ENCODE data around the gene LRSAM1. TPM values are rescaled to one million over a fixed set of nuclear protein-coding genes. Genes with fewer than 3 reads are reported as not detected.
A peak's percentile ranks its signal among the peaks of the same experiment; 100 is the strongest.

LRSAM1 gene
- total and polyA plus RNA-seq, 7 donors = 6.9 to 54.0 (median 17.9) TPM

- no peak for DNase-seq
- Histone ChIP-seq H3K4me3 (no peak overlapping the region), H3K36me3 (peaks cover 0 to 5% (median 0%) of the 10 kb centered on the region in 4 donors), H3K27me3 (no peaks in the 10 kb centered on the region), H3K27ac (peak overlapping the region in 3 of 4 donors; percentile 82 to 86 (median 82)), H3K9me3 (no peaks in the 10 kb centered on the region), H3K4me1 (peaks cover 0 to 72% (median 61%) of the 10 kb centered on the region in 4 donors)
- intact Hi-C loops (cut with DNase I) = no loop called here
- TF ChIP-seq POLR2AphosphoS5 (IDR thresholded peaks at IDR 0.05) (no peak), POLR2A (IDR thresholded peaks at IDR 0.05) (no peak), EP300 (IDR thresholded peaks at IDR 0.05) (no peak), CTCF (IDR thresholded peaks at IDR 0.05) (no peak)
- WGBS, 2 donors = 90 to 92% methylated on average over 4 of the region's 4 CpGs
These were observed 36.2 kb upstream of the LRSAM1 start for GRCh38 chr9:127415141-127415540.

- 75 to 89% methylated on average over 1 of the region's 1 CpG for WGBS, 2 donors
- no peak for DNase-seq
- Histone ChIP-seq H3K27ac (peak overlapping the region in 3 of 4 donors; percentile 82 to 86 (median 82)), H3K4me1 (peaks cover 0 to 74% (median 60%) of the 10 kb centered on the region in 4 donors), H3K36me3 (peaks cover 0 to 5% (median 0%) of the 10 kb centered on the region in 4 donors), H3K9me3 (no peaks in the 10 kb centered on the region), H3K4me3 (no peak overlapping the region), H3K27me3 (no peaks in the 10 kb centered on the region)
- TF ChIP-seq EP300 (IDR thresholded peaks at IDR 0.05) (peak in 3 of 4 donors; percentile 24 to 85 (median 83)), POLR2A (IDR thresholded peaks at IDR 0.05) (peak in 1 of 2 donors; percentile 6), CTCF (IDR thresholded peaks at IDR 0.05) (no peak), POLR2AphosphoS5 (IDR thresholded peaks at IDR 0.05) (peak; percentile 76 to 94 (median 92))
- intact Hi-C loops (cut with DNase I) = no loop called here
These were observed 35.7 kb upstream of the LRSAM1 start for GRCh38 chr9:127415657-127416056.

GRCh38 chr9:127417131-127418036 lies 33.9 kb upstream of the LRSAM1 start:
- Histone ChIP-seq H3K4me1 (peaks cover 0 to 76% (median 54%) of the 10 kb centered on the region in 4 donors), H3K36me3 (peaks cover 0 to under 1% (median 0%) of the 10 kb centered on the region in 4 donors), H3K9me3 (no peaks in the 10 kb centered on the region), H3K27me3 (no peaks in the 10 kb centered on the region), H3K27ac (peak overlapping the region in 3 of 4 donors; percentile 82 to 86 (median 82)), H3K4me3 (no peak overlapping the region)
- TF ChIP-seq POLR2AphosphoS5 (IDR thresholded peaks at IDR 0.05) = peak; percentile 76 to 90 (median 84)
- no peak for TF ChIP-seq POLR2A (IDR thresholded peaks at IDR 0.05)
- peak in 3 of 4 donors; percentile 64 to 71 (median 65) for TF ChIP-seq EP300 (IDR thresholded peaks at IDR 0.05)
- TF ChIP-seq CTCF (IDR thresholded peaks at IDR 0.05) = no peak
- peak; percentile 90 for DNase-seq
- intact Hi-C loops (cut with DNase I) = no loop called here
- 75 to 78% methylated on average over 15 of the region's 15 CpGs for WGBS, 2 donors

GRCh38 chr9:127418037-127418471 lies 33.3 kb upstream of the LRSAM1 start:
- Histone ChIP-seq H3K27ac (peak overlapping the region in 3 of 4 donors; percentile 82 to 86 (median 82)), H3K27me3 (no peaks in the 10 kb centered on the region), H3K4me1 (peaks cover 0 to 76% (median 57%) of the 10 kb centered on the region in 4 donors), H3K36me3 (no peaks in the 10 kb centered on the region), H3K4me3 (no peak overlapping the region), H3K9me3 (no peaks in the 10 kb centered on the region)
- no peak for TF ChIP-seq EP300 (IDR thresholded peaks at IDR 0.05)
- peak in 2 of 4 donors; percentile 18 to 29 for TF ChIP-seq POLR2AphosphoS5 (IDR thresholded peaks at IDR 0.05)
- TF ChIP-seq POLR2A (IDR thresholded peaks at IDR 0.05) = no peak
- TF ChIP-seq CTCF (IDR thresholded peaks at IDR 0.05) = no peak
- DNase-seq = no peak
- WGBS, 2 donors = 77 to 82% methylated on average over 12 of the region's 12 CpGs
- intact Hi-C loops (cut with DNase I) = no loop called here
